Esophagus muscularis mucosa (tissue), 3 donors: ENCODE data around the gene SKOR1.

Experiments
- CTCF ChIP-seq, 3 experiments: fragments of 200-600 bp in 2 of 3; fragments of 450-650 bp in 1 of 3; sonication (generic) in 2 of 3; IDR thresholded peaks; one replicate each; pipeline ENCODE4 v1.5.1; 2017 to 2019; ENCODE audit warnings: antibody characterized with exemption in 3 of 3, mild to moderate bottlenecking in 2 of 3, moderate library complexity in 1 of 3
- POLR2AphosphoS5 ChIP-seq, 2 donors: sonication (generic); formaldehyde crosslinking; IDR thresholded peaks; one replicate each; pipeline ENCODE4 v1.6.1; 2017; ENCODE audit warnings: antibody characterized with exemption in 2 of 2

- TF ChIP-seq POLR2AphosphoS5 (IDR thresholded peaks at IDR 0.05), result no peak
- no peak for TF ChIP-seq CTCF (IDR thresholded peaks at IDR 0.05)
Measured at GRCh38 chr15:67841513-67841762, 16.1 kb downstream of the SKOR1 start.
